Activated T-cell treated with anti-CD3 and anti-CD28 coated beads for 48 hours (primary cell): ENCODE data around the gene STIMATE.

ENCODE experiments used
- DNase-seq: peaks from one replicate; pipeline ENCODE4 v3.0.0-alpha.2; 2020; ENCODE audit warnings: low read depth

STIMATE gene

GRCh38 chr3:52897130-52898122 lies at the start of gene STIMATE:
TSS of gene STIMATE (minus strand) at chr3:52897548. CDS start at chr3:52897450, 98 bp downstream.
- peak; percentile 86 for DNase-seq

GRCh38 chr3:52939600-52939999 lies 42.3 kb upstream of the STIMATE start:
- DNase-seq, result no peak

GRCh38 chr3:52934630-52935530 lies 37.5 kb upstream of the STIMATE start:
- peak; percentile 24 for DNase-seq

GRCh38 chr3:52931889-52932288 lies 34.5 kb upstream of the STIMATE start:
- no peak for DNase-seq

DNA sequence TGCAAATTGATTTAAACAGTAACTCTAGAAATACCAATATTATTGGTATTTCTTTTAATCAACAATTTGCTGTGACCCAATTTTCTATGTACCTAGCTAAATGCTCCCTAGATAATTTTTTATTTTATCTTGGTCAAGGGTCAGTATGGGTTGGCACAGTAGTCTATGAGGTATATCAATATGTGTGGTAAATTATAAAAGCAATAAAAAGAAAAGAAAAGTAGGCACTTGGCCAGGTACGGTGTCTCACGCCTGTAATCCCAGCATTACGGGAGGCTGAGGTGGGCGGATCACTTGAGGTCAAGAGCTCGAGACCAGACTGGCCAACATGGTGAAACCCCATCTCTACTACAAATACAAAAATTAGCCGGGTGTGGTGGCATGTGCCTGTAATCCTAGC lies 34.0 kb upstream of the STIMATE start:
- DNase-seq, result no peak

DNA sequence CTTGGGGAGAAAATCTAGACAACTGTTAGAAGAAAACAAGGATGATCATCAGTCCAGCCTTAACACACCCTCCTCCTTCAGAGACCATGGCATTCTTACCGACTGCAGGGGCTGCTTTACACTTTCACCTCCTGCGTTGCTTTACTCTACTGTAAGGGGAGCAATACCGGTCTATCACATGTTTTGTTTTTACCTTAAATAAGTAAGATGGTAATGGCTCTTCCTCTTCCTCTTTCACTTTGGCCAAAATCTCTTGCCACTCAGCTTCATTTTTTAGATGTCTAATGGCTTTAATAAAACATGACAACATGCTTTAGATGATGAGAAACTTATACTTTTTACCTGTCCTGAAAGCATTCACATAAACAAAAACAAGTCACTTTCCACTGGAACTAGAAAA lies 33.4 kb upstream of the STIMATE start:
- DNase-seq, result no peak

DNA sequence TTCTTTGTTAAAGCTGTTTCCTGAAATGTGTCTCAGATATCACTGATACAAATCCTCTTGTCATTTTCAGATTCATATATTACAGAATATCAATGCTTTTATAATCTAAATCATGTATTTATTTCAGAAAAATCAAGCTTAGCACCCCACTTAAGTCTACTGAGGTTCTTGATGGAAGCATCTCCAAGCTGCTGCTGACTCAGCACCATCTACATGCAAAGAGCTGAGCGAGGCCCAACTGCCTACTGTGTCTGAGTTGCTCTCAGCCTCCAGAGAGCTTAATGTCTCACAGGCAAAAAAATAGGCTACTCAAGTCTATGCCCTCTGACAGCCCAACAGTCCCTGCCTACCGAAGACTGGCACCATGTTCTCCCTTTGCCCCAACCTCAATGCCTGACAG lies 29.2 kb upstream of the STIMATE start:
- no peak for DNase-seq

GRCh38 chr3:52925405-52926313 lies 28.3 kb upstream of the STIMATE start:
- no peak for DNase-seq

GRCh38 chr3:52923963-52924362 lies 26.6 kb upstream of the STIMATE start:
- DNase-seq, result no peak

DNA sequence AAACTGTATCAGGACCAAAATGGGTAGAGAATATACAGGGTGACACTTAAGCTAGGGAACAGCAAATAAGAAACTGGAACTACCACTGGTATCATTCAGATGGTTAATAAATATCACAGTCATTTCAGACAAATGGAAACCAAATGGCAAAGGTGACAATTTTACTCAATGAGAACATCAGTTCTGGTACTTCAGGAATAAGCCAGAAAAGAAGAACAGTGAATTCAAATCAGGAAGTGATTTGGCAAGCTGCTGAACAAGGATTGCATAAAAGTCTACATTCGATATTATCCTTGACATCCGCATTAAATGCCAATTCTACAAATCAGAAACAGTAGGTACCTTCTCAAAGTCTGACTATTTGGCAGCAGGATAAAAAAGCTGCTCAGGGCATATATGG lies 23.5 kb upstream of the STIMATE start:
- DNase-seq, result no peak

DNA sequence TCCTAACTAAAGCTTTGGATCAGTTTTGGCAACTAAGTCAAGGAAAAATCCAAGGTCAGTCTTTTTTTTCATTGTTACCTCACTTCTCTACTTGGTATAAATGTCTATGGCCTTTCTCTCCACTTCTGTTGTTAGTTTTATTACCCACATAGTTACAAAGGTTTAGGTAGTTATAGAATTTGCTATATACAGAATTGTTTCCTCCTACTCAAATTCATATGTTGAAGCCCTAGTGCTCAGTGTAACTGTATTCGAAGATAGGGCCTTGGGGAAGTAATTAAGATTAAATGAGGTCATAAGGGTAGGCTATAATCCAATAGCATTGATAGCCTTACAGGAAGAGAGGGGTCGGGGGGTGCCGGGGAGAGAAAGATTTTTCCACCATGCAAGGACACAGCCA lies 19.7 kb upstream of the STIMATE start:
- DNase-seq, result no peak

GRCh38 chr3:52915294-52915693 lies 17.9 kb upstream of the STIMATE start:
- DNase-seq, result no peak

GRCh38 chr3:52912885-52913731 lies 15.8 kb upstream of the STIMATE start:
- no peak for DNase-seq

GRCh38 chr3:52910823-52911222 lies 13.5 kb upstream of the STIMATE start:
- no peak for DNase-seq

DNA sequence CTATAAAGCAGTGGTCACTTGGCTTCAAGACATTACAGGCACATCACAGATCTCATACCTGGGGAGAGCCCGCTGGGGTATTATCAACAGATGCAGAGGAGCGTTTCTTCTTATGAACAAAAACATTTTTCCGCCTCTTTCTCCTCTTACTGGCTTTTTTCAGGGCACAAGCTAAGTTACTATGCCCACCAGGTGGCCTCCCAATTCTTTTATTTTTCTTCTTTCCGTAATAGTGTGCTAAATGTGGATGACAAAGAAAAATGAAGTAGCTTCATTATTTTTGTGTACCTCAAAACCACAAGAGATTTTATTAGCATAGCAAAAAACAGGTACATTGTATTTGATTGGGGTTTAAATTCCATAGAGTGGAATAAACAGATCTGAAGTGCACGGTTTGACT lies 10.1 kb upstream of the STIMATE start:
- DNase-seq, result no peak

DNA sequence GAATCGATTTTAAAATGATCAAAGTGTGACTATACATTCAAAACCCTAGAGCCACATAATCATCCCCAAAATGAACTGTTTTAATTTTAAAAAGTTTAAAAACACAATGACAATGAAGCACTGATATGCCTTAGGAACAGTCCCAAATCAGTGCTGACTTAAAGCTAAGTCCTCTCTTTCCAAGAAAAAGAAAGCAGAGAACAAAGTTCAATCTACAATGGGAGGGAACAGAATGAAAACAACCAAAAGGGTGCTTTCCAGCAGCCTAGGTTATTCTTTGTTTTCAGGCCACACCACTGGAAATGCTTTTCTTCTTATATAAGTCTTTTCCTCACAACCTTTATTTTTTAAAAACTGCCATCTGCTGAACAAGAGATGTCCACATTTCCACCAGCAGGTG lies 7.2 kb upstream of the STIMATE start:
- no peak for DNase-seq

DNA sequence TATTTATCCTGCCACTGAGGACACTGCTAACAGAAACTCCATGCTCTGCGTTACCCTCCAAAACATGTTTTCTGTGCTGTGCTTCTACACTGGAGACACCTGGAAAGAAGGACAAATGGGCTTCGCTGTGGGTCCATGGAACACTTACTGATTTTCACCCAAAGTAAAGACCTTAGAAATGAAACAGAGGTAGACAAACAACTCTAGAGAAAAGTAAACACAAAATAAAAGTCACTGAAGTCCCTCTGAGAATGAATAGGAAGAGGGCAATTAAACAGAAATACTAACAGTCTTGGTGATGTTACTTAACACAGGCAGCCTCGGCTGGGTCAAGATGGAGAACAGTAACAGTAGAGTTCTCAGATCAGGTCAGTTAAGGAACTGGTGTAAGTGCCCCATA lies 6.7 kb upstream of the STIMATE start:
- DNase-seq, result no peak

DNA sequence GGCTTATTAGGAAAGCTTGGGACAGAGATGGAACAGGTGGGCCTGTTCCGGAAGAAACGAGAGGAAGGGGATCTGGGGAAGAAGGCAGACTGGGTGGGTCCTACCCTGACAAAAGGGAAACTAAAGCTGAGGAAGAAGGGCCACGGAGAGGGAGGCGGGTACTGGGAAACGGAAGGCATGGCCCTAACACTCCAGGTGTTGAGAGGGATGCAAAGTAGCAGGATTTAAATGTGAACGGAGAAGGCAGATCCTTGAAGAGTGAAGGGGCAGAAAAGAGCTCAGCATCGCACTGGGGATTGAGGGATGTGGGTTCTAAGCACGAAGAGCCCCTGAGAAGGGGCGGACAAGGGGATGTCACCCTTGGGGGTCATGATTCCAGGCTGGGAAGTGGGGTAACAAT lies 735 bp downstream of the STIMATE start:
- DNase-seq, result no peak

- DNase-seq, result no peak
These were observed 1.2 kb downstream of the STIMATE start for GRCh38 chr3:52896151-52896550.

DNA sequence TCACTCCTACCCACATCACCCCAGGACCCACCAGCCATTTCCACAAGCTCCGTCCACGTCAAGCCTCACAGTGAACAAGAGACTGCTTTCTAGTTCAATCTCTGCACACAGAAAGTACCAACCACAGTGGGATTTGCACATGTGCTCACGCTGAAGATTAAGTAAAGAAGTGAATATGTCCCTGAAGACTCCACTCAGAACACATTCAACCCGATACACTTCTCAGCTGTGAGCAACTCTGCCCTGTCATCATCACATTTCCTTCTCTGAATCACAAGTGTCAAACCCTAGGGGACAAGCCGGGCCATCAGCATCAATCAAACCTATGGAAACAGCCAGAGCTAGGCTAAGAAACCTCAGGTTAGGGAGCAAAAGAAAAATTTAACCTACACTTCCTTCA lies 1.9 kb downstream of the STIMATE start:
- no peak for DNase-seq

- DNase-seq, result no peak
These were observed 2.6 kb downstream of the STIMATE start for GRCh38 chr3:52894756-52895155.
